Transverse colon (tissue), 4 donors: ENCODE measurements around the gene PNMA6F.

Experiments used
- CTCF ChIP-seq, 5 experiments: fragments of 200-600 bp in 3 of 5; fragments of 450-650 bp in 2 of 5; sonication (generic) in 3 of 5; IDR thresholded peaks; 1 replicate in 2 of 5; 2 replicates in 3 of 5; pipeline ENCODE4 v1.5.1; 2016 to 2017; ENCODE audit warnings: antibody characterized with exemption in 5 of 5, inconsistent platforms in 3 of 5, mild to moderate bottlenecking in 2 of 5, moderate library complexity in 1 of 5
- EP300 ChIP-seq: sonication (generic); formaldehyde crosslinking; IDR thresholded peaks from one replicate; pipeline ENCODE4 v1.6.1; 2017; ENCODE audit warnings: antibody characterized with exemption, low read depth
- POLR2A ChIP-seq: fragments of 450-650 bp; IDR thresholded peaks from one replicate; pipeline ENCODE4 v1.6.1; 2016; ENCODE audit warnings: antibody characterized with exemption, mild to moderate bottlenecking, moderate library complexity
- POLR2AphosphoS5 ChIP-seq, 3 donors: sonication (generic); formaldehyde crosslinking; IDR thresholded peaks; one replicate each; pipeline ENCODE4 v1.6.1; 2016; ENCODE audit warnings: antibody characterized with exemption in 3 of 3

DNA sequence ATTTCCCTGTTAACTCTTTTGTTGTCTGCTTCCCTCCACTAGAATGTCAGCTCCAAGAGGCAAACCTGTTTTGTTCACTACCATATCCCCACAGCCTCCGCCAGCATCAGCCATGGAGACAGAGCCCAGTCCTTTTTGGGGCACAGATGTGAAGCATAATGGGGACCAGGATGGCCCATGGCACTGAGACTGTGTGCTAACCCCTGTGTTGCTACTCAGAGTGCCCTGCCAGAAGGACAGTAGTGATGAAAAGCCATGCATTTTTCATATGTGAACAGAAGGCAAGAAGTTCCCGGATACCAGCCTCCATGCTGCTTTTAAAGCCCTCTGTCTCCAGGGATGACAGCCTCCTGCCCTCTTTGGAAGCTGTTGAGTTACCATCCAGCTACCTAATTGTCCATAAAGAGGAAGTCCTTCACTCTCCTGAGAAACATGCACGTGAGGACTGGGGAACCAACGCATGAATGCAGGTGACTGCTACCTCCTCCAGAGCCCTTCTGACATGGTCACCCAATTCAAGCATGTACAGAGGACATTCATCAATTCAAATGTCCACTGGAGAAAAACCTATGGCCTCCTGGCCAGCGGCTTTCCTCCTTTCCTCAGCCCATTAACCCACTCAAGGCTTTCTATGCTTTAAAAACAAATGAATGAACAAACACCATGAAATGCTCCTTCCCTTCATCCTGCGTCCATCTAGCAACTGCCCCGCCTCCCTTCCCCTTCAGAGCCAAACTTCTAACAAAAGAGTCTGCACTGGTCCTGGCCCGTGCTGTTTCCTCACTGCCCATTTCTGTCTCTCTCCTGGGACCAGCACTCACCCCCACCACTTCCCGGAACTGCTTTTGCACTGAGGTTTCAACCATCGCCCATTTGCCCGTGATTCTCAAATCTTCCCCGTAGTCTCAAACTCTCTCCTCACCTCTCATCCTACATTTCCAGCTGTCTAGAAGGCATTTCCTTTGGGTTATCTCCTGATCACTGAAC lies 18.0 kb downstream of the PNMA6F start:
- TF ChIP-seq POLR2A (no peak), CTCF (IDR thresholded peaks at IDR 0.05) (no peak), POLR2AphosphoS5 (IDR thresholded peaks at IDR 0.05) (no peak), EP300 (no peak)
